DOHH2 (cell line): ENCODE data around the gene EIF4EBP2.

Source experiments
- H3F3A ChIP-seq: fragments of 200-600 bp; sonication (generic), shearing (Covaris generic); 2 replicates; pipeline ENCODE4 v1.6.0; 2016; ENCODE audit warnings: antibody characterized with exemption, mild to moderate bottlenecking; ENCODE audit not compliant: control insufficient read depth, insufficient read depth
- H3K27ac ChIP-seq: fragments of 200-600 bp; sonication (generic); 2 replicates; pipeline ENCODE4 v1.5.1; 2014; ENCODE audit warnings: low read depth, mild to moderate bottlenecking, low read length, moderate library complexity
- H3K27me3 ChIP-seq: fragments of 200-600 bp; sonication (generic); 2 replicates; pipeline ENCODE4 v1.6.1; 2014; ENCODE audit warnings: mild to moderate bottlenecking, low read length, mixed read lengths; ENCODE audit not compliant: control insufficient read depth
- H3K36me3 ChIP-seq: fragments of 200-600 bp; sonication (generic); 2 replicates; pipeline ENCODE4 v1.6.1; 2014; ENCODE audit warnings: mild to moderate bottlenecking, low read length, moderate library complexity, mixed read lengths; ENCODE audit not compliant: control insufficient read depth
- H3K4me1 ChIP-seq: fragments of 200-600 bp; sonication (generic); 2 replicates; pipeline ENCODE4 v1.6.1; 2014; ENCODE audit warnings: mild to moderate bottlenecking, low read length, mixed read lengths; ENCODE audit not compliant: control insufficient read depth
- H3K4me2 ChIP-seq: fragments of 200-600 bp; sonication (generic); 2 replicates; pipeline ENCODE4 v1.6.0; 2014; ENCODE audit warnings: mild to moderate bottlenecking, low read length, moderate library complexity
- H3K4me3 ChIP-seq: fragments of 200-600 bp; sonication (generic); 2 replicates; pipeline ENCODE4 v1.5.1; 2014; ENCODE audit warnings: mild to moderate bottlenecking, low read length, mixed read lengths
- H3K79me2 ChIP-seq: fragments of 200-600 bp; sonication (generic); 2 replicates; pipeline ENCODE4 v1.6.1; 2014; ENCODE audit warnings: mild to moderate bottlenecking, low read length, mixed read lengths; ENCODE audit not compliant: control insufficient read depth
- H3K9me2 ChIP-seq: fragments of 200-600 bp; sonication (generic); replicated peaks from 2 replicates; pipeline ENCODE4 v1.6.1; 2014; ENCODE audit warnings: mild to moderate bottlenecking, low read length, mixed read lengths; ENCODE audit not compliant: control insufficient read depth
- H3K9me3 ChIP-seq: fragments of 200-600 bp; sonication (generic); 2 replicates; pipeline ENCODE4 v1.6.1; 2014; ENCODE audit warnings: antibody characterized with exemption, low read length, mixed read lengths; ENCODE audit not compliant: control insufficient read depth, insufficient read depth
- H4K20me1 ChIP-seq: fragments of 200-600 bp; sonication (generic); 2 replicates; pipeline ENCODE4 v1.6.0; 2014; ENCODE audit warnings: low read depth, mild to moderate bottlenecking, antibody characterized with exemption, low read length, moderate library complexity; ENCODE audit not compliant: control insufficient read depth, insufficient read depth
- CTCF ChIP-seq: fragments of 200-600 bp; sonication (generic); IDR thresholded peaks from one replicate; pipeline ENCODE4 v1.5.1; 2014; ENCODE audit warnings: antibody characterized with exemption, mild to moderate bottlenecking, low read depth, low read length; ENCODE audit not compliant: poor library complexity, severe bottlenecking
- EZH2phosphoT487 ChIP-seq: fragments of 200-600 bp; sonication (generic); IDR thresholded peaks from 2 replicates; pipeline ENCODE4 v1.6.1; 2017; ENCODE audit warnings: borderline replicate concordance, mild to moderate bottlenecking, antibody characterized with exemption, low read length, moderate library complexity, mixed read lengths

The EIF4EBP2 gene

DNA sequence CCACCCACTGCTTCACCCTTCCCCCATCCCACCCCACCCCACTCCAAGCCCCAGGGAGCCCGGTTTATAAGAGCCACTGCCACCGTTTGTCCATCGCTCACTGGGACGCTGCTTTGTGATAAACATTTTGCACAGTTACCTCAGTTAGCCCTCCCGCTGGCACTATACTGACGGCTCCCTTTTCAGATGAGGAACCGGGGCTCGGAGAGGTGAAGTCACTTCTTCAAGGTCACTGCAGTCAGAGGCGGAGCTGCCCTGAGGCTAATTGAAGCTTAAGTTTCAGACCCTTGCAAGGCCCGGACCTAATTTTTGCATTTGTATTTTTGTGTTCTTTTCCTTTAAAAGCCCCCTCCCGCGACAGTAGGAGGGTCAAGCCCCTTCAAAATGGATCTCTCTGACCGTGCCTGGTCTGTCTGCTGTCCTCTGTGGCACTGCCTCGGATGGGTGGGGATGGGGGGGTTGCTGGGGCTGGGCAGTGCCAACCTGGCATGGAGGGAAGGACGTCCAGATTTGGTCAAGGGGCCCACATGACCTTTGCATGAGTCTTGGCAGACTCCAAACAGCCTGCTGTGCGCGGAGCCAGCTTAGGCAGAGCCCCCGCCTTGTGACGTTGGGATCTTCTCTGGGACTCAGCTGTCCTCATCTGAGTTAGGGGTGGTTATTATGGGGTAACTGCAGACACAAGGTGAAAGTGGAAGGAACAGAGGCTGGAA, 55.3 kb downstream of the EIF4EBP2 start:
- no peak for TF ChIP-seq EZH2phosphoT487
- Histone ChIP-seq H3K4me2 (no peak overlapping the region), H4K20me1 (no peaks in the 10 kb centered on the region), H3K4me3 (no peak overlapping the region), H3K4me1 (no peaks in the 10 kb centered on the region; the same call in 1 of the 2 replicates), H3K27me3 (peaks cover 41% of the 10 kb centered on the region), H3K9me3 (no peaks in the 10 kb centered on the region), H3F3A (no peaks in the 10 kb centered on the region), H3K36me3 (no peaks in the 10 kb centered on the region), H3K79me2 (no peaks in the 10 kb centered on the region), H3K27ac (no peak overlapping the region), H3K9me2 (no peaks in the 10 kb centered on the region)

GRCh38 chr10:70459774-70460490, 56.0 kb downstream of the EIF4EBP2 start:
- TF ChIP-seq EZH2phosphoT487 (no peak), CTCF (no peak)
- H3K4me3 ChIP-seq, result no peak overlapping the region
- H3K9me2 ChIP-seq, result no peaks in the 10 kb centered on the region
- no peaks in the 10 kb centered on the region for H3K79me2 ChIP-seq
- H3K27me3 ChIP-seq, result peaks cover 41% of the 10 kb centered on the region
- H3K9me3 ChIP-seq, result no peaks in the 10 kb centered on the region
- H4K20me1 ChIP-seq, result no peaks in the 10 kb centered on the region
- H3K27ac ChIP-seq, result no peak overlapping the region
- H3F3A ChIP-seq, result no peaks in the 10 kb centered on the region
- no peaks in the 10 kb centered on the region for H3K36me3 ChIP-seq
- no peak overlapping the region for H3K4me2 ChIP-seq
- no peaks in the 10 kb centered on the region; the same call in 1 of the 2 replicates for H3K4me1 ChIP-seq

DNA sequence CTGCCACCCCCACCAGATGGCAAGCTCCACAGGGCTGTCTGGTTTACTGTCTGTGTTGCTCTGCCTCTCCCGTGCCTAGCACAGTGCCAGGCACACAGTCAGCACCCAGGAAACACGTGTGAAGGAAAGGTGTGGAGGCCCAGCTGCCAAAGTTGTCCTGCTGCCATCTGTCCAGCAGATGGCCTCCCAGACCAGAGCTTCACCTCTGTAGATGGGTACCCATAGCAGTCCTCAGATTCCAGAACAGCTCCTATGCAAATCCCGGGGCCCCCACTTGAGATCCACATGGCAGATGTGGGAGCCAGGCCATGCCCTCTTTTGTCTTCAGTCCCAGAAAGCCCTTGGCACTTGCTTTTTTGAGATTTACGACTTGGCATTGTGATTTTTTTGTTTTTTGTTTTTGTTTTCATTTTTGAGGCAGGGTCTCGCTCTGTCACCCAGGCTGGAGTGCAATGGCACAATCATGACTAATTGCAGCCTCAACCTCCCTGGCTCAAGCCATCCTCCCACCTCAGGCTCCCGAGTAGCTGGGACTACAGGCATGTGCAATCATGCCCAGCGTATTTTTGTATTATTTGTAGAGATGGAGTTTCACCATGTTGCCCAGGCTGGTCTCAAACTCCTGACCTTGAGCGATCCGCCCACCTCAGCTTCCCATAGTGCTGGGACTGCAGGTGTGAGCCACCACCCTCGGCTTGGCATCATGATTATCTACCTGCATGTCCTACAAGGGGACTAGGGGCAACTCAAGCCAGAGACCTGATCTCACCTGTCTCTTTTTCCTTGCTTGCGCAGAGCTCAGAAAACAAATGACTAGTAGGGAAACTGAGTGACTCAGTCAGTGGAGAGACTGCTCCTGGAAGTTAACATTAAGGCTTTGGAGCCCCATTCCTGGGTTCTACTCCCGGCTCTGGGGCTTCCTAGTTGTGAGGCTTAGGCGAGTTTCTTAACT, 57.7 kb downstream of the EIF4EBP2 start:
- Histone ChIP-seq H3F3A (no peaks in the 10 kb centered on the region), H3K27ac (no peak overlapping the region)
- TF ChIP-seq EZH2phosphoT487 (no peak), CTCF (peak; percentile 90)

More for the DNA sequence above, 57.7 kb downstream of the EIF4EBP2 start:
- H3K27me3 ChIP-seq, result peaks cover 33% of the 10 kb centered on the region
- no peaks in the 10 kb centered on the region for H4K20me1 ChIP-seq
- no peaks in the 10 kb centered on the region for H3K79me2 ChIP-seq
- H3K4me1 ChIP-seq, result no peaks in the 10 kb centered on the region; the same call in 1 of the 2 replicates
- H3K9me3 ChIP-seq, result no peaks in the 10 kb centered on the region
- H3K4me3 ChIP-seq, result no peak overlapping the region
- H3K4me2 ChIP-seq, result no peak overlapping the region
- H3K9me2 ChIP-seq, result no peaks in the 10 kb centered on the region
- no peaks in the 10 kb centered on the region for H3K36me3 ChIP-seq
